ENCODE data around the gene RASL10A. TPM values are rescaled to one million over a fixed set of nuclear protein-coding genes. Genes with fewer than 3 reads are reported as not detected.

The RASL10A gene
- total and polyA plus RNA-seq, 2 experiments from 2014 or later, result 1.6 to 3.0 TPM

DNA sequence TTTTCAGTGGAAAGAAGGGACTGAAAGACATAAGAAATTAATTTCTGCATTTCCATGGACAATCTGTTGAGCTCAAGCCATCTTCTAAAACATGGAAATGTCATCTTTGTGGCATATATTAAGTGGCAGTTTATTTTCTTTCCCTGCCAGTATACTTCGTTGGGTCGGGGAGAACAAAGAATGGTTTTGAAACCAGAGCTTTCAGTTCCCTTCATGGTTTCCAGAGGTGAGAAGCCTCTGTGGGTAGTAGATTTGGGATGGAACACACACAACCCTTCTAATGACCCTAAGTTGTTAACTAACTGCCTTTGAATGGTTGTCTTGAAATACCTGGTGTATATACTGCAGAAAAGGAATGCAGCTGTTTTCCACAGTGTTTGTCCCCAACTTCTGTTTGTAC lies 26.7 kb downstream of the RASL10A start (continued):
- TF ChIP-seq REST (IDR thresholded peaks at IDR 0.05; ENCODE audit: unreplicated experiment) (no peak), STAT1 (IDR thresholded peaks at IDR 0.05; ENCODE audit: unreplicated experiment) (no peak)
- TF ChIP-seq, protein P1, sequence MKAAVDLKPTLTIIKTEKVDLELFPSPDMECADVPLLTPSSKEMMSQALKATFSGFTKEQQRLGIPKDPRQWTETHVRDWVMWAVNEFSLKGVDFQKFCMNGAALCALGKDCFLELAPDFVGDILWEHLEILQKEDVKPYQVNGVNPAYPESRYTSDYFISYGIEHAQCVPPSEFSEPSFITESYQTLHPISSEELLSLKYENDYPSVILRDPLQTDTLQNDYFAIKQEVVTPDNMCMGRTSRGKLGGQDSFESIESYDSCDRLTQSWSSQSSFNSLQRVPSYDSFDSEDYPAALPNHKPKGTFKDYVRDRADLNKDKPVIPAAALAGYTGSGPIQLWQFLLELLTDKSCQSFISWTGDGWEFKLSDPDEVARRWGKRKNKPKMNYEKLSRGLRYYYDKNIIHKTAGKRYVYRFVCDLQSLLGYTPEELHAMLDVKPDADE (IDR thresholded peaks at IDR 0.05), result no peak

DNA sequence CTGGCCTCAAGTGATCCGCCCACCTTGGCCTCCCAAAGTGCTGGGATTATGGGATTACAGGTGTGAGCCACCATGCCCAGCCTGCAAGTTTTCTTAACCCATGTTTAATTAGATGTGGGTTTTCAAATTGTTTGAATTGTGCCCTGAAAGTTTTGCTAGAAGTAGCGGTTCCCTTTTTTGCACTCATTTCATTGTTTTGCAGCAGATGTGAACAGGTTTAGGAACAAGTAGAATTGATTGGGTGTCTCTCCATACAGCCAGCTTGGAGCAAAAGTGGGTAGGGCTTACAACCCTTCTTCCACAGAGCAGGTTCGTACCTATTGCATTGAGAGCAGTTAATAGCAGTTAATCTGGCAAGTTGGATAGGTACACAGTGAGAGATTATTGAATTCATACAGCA lies 31.3 kb downstream of the RASL10A start:
- DNase-seq (ENCODE audit: low spot score), result no peak
- H3F3A ChIP-seq (replicated peaks; ENCODE audit: low read depth), result peaks cover 18% of the 10 kb centered on the region; the same call in 1 of the 2 replicates
- no peak overlapping the region for H2AFZ ChIP-seq
- ATAC-seq, result no peak
- Mint-ChIP-seq H3K36me3 (ENCODE audit: low read depth) (peaks cover 99% of the 10 kb centered on the region), H3K27me3 (ENCODE audit: insufficient read depth, low read depth, poor library complexity) (peaks cover 12% of the 10 kb centered on the region), H3K4me3 (no peak overlapping the region), H3K9me3 (no peaks in the 10 kb centered on the region), H3K27ac (no peak overlapping the region), H3K4me1 (no peaks in the 10 kb centered on the region; the same call in 2 of the 3 replicates)
- H3K36me3 ChIP-seq (ENCODE audit: insufficient read depth), result peaks cover 82% of the 10 kb centered on the region
- H3K27ac ChIP-seq (ENCODE audit: low read depth), result peak overlapping the region; percentile 63; the same call in 1 of the 2 replicates
- no peaks in the 10 kb centered on the region for H3K27me3 ChIP-seq (ENCODE audit: insufficient read depth)
- peaks cover 61% of the 10 kb centered on the region for H4K20me1 ChIP-seq (replicated peaks; ENCODE audit: insufficient read depth)
- peaks cover 99% of the 10 kb centered on the region for H3K79me2 ChIP-seq (replicated peaks; ENCODE audit: insufficient read depth)
- H3K4me1 ChIP-seq (ENCODE audit: insufficient read depth), result no peaks in the 10 kb centered on the region
- no peak overlapping the region for H3K4me2 ChIP-seq
- no peaks in the 10 kb centered on the region for H3K9me2 ChIP-seq (ENCODE audit: insufficient read depth)
- H3K4me3 ChIP-seq, result no peak overlapping the region
- TF ChIP-seq ZNF114 (CRISPR knock-in tag; IDR thresholded peaks at IDR 0.05), result no peak
- TF ChIP-seq ZNF462 (CRISPR knock-in tag; IDR thresholded peaks at IDR 0.05), result no peak
- TF ChIP-seq NANOG (IDR thresholded peaks at IDR 0.05; ENCODE audit: borderline replicate concordance), result no peak
- TF ChIP-seq ZNF331 (CRISPR knock-in tag; IDR thresholded peaks at IDR 0.05; ENCODE audit: low read depth), result no peak
- no peak for TF ChIP-seq POLR2AphosphoS5 (IDR thresholded peaks at IDR 0.05; ENCODE audit: low read depth)
- TF ChIP-seq, protein P1 (IDR thresholded peaks at IDR 0.05), result no peak
- TF ChIP-seq STAT1 (IDR thresholded peaks at IDR 0.05; ENCODE audit: unreplicated experiment), result no peak
- no peak for TF ChIP-seq EZH2phosphoT487 (IDR thresholded peaks at IDR 0.05; ENCODE audit: unreplicated experiment)
- TF ChIP-seq CREB1 (CRISPR knock-in tag; IDR thresholded peaks at IDR 0.05; ENCODE audit: low read depth), result no peak

All from GM23338 (cell line).